ENCODE data around the gene KCTD16. TPM values are rescaled to one million over a fixed set of nuclear protein-coding genes. Genes with fewer than 3 reads are reported as not detected.

The KCTD16 gene
- total RNA-seq, 2 experiments from 2014 or later, result 0.19 to 0.32 TPM

GRCh38 chr5:144429405-144429804 lies 258.7 kb downstream of the KCTD16 start:
- intact Hi-C loops (cut with micrococcal nuclease; ENCODE audit: unreplicated experiment), result no loop called here
- POLR2A ChIA-PET, result interaction anchor here (0.6 kb wide), 1 partner anchor 602 kb away, joined by 3 read pairs; no protein-coding TSS in a partner anchor

GRCh38 chr5:144429905-144430304 lies 259.2 kb downstream of the KCTD16 start:
- Histone ChIP-seq H3K36me3 (ENCODE audit: insufficient read depth, low read length) (no peaks in the 10 kb centered on the region), H3K4me2 (ENCODE audit: low read length) (no peak overlapping the region), H3K9me2 (ENCODE audit: insufficient read depth, low read length) (no peaks in the 10 kb centered on the region), H3K4me3 (ENCODE audit: low read depth, low read length, poor library complexity, severe bottlenecking) (no peak overlapping the region), H2AFZ (ENCODE audit: low read length) (no peak overlapping the region), H3K4me1 (ENCODE audit: insufficient read depth, low read length, poor library complexity, severe bottlenecking) (no peaks in the 10 kb centered on the region), H4K20me1 (ENCODE audit: insufficient read depth, low read length) (no peaks in the 10 kb centered on the region), H3K9me3 (ENCODE audit: low read length) (no peaks in the 10 kb centered on the region), H3K27ac (ENCODE audit: low read depth, low read length, poor library complexity, severe bottlenecking) (no peak overlapping the region), H3K79me2 (ENCODE audit: insufficient read depth, low read depth, low read length) (no peaks in the 10 kb centered on the region)
- DNase-seq (ENCODE audit: low spot score), result no peak
- no TSS peak for BruUV-seq (replicated peaks)
- TF ChIP-seq EZH2phosphoT487 (IDR thresholded peaks at IDR 0.05; ENCODE audit: borderline replicate concordance, low read depth, low read length), result no peak
- TF ChIP-seq CTCF (conservative IDR thresholded peaks at IDR 0.05; ENCODE audit: low read length), result no peak
- intact Hi-C loops (cut with micrococcal nuclease; ENCODE audit: unreplicated experiment), result no loop called here
- POLR2A ChIA-PET, result interaction anchor here (0.6 kb wide), 1 partner anchor 601 kb away, joined by 3 read pairs; no protein-coding TSS in a partner anchor
- CTCF ChIA-PET (ENCODE audit: unreplicated experiment), result no interaction called here

More at GRCh38 chr5:144429405-144429804, 258.7 kb downstream of the KCTD16 start:
- no peak for DNase-seq (ENCODE audit: low spot score)
- H3K4me2 ChIP-seq (ENCODE audit: low read length), result no peak overlapping the region
- H4K20me1 ChIP-seq (ENCODE audit: insufficient read depth, low read length), result no peaks in the 10 kb centered on the region
- H3K79me2 ChIP-seq (ENCODE audit: insufficient read depth, low read depth, low read length), result no peaks in the 10 kb centered on the region
- H3K4me3 ChIP-seq (ENCODE audit: low read depth, low read length, poor library complexity, severe bottlenecking), result no peak overlapping the region
- H3K27ac ChIP-seq (ENCODE audit: low read depth, low read length, poor library complexity, severe bottlenecking), result no peak overlapping the region
- no peaks in the 10 kb centered on the region for H3K9me2 ChIP-seq (ENCODE audit: insufficient read depth, low read length)
- no peak for TF ChIP-seq EZH2phosphoT487 (IDR thresholded peaks at IDR 0.05; ENCODE audit: borderline replicate concordance, low read depth, low read length)
- H3K4me1 ChIP-seq (ENCODE audit: insufficient read depth, low read length, poor library complexity, severe bottlenecking), result no peaks in the 10 kb centered on the region
- H2AFZ ChIP-seq (ENCODE audit: low read length), result no peak overlapping the region
- H3K9me3 ChIP-seq (ENCODE audit: low read length), result no peaks in the 10 kb centered on the region
- CTCF ChIA-PET (ENCODE audit: unreplicated experiment), result no interaction called here
- BruUV-seq (replicated peaks), result no TSS peak
- no peaks in the 10 kb centered on the region for H3K36me3 ChIP-seq (ENCODE audit: insufficient read depth, low read length)

- CTCF ChIA-PET (ENCODE audit: unreplicated experiment), result no interaction called here
- BruUV-seq (replicated peaks), result no TSS peak
Measured at GRCh38 chr5:144433140-144433822, 262.6 kb downstream of the KCTD16 start.

More at GRCh38 chr5:144433140-144433822, 262.6 kb downstream of the KCTD16 start:
- no peak for DNase-seq (ENCODE audit: low spot score)
- Histone ChIP-seq H3K9me3 (ENCODE audit: low read length) (no peaks in the 10 kb centered on the region), H3K27ac (ENCODE audit: low read depth, low read length, poor library complexity, severe bottlenecking) (no peak overlapping the region), H3K79me2 (ENCODE audit: insufficient read depth, low read depth, low read length) (no peaks in the 10 kb centered on the region), H3K4me3 (ENCODE audit: low read depth, low read length, poor library complexity, severe bottlenecking) (no peak overlapping the region), H3K36me3 (ENCODE audit: insufficient read depth, low read length) (no peaks in the 10 kb centered on the region), H3K4me2 (ENCODE audit: low read length) (no peak overlapping the region), H3K4me1 (ENCODE audit: insufficient read depth, low read length, poor library complexity, severe bottlenecking) (no peaks in the 10 kb centered on the region), H4K20me1 (ENCODE audit: insufficient read depth, low read length) (no peaks in the 10 kb centered on the region), H3K9me2 (ENCODE audit: insufficient read depth, low read length) (no peaks in the 10 kb centered on the region), H2AFZ (ENCODE audit: low read length) (no peak overlapping the region)
- no peak for TF ChIP-seq EZH2phosphoT487 (IDR thresholded peaks at IDR 0.05; ENCODE audit: borderline replicate concordance, low read depth, low read length)
- intact Hi-C loops (cut with micrococcal nuclease; ENCODE audit: unreplicated experiment), result no loop called here
- POLR2A ChIA-PET, result interaction anchor here (0.7 kb wide), 1 partner anchor 31 kb away, joined by 3 read pairs; no protein-coding TSS in a partner anchor

All from OCI-LY7 (cell line).